K562 (cell line): ENCODE results near the gene WNT7A.

Experiments used
- EP300 ChIP-seq: IDR thresholded peaks from 2 replicates; pipeline ENCODE4 v1.6.1; 2012; ENCODE audit warnings: low read length, improper control_type of control experiment
- FUS ChIP-seq: fragments of 200-400 bp; formaldehyde crosslinking; optimal IDR thresholded peaks from 2 replicates; pipeline ENCODE3; 2017; ENCODE audit warnings: low read depth, low read length
- GTF2F1 ChIP-seq: IDR thresholded peaks from 2 replicates; pipeline ENCODE4 v1.6.1; 2011; ENCODE audit warnings: low read depth, low read length, improper control_type of control experiment
- HIVEP1 ChIP-seq: fragments of 250-450 bp; sonication (Bioruptor Pico); IDR thresholded peaks from 2 replicates; pipeline ENCODE4 v1.4.0; 2020; ENCODE audit warnings: mild to moderate bottlenecking
- MEIS2 ChIP-seq: fragments of 450-650 bp; IDR thresholded peaks from 2 replicates; pipeline ENCODE4 v1.6.1; 2014; ENCODE audit warnings: mild to moderate bottlenecking; ENCODE audit not compliant: partially characterized antibody
- POLR2AphosphoS5 ChIP-seq: IDR thresholded peaks from 2 replicates; pipeline ENCODE4 v1.6.1; 2011; ENCODE audit warnings: mild to moderate bottlenecking, low read depth, low read length, moderate library complexity; ENCODE audit not compliant: control insufficient read depth, insufficient read depth
- RFX5 ChIP-seq: IDR thresholded peaks from 2 replicates; pipeline ENCODE4 v1.6.1; 2011; ENCODE audit warnings: low read depth, mild to moderate bottlenecking, improper control_type of control experiment, low read length
- SP1 ChIP-seq: sonication (generic); formaldehyde crosslinking; IDR thresholded peaks from 2 replicates; pipeline ENCODE4 v1.8.1; 2022; ENCODE audit warnings: mild to moderate bottlenecking, missing genetic modification reagents
- TARDBP ChIP-seq: fragments of 450-650 bp; IDR thresholded peaks from 2 replicates; pipeline ENCODE4 v1.6.1; 2016
- TEAD4 ChIP-seq, 2 experiments: sonication (generic) in 1 of 2; formaldehyde crosslinking in 1 of 2; IDR thresholded peaks; 2 replicates each; pipeline versions ENCODE4 v1.6.1 to v1.8.0; 2012 to 2022; ENCODE audit warnings: borderline replicate concordance in 1 of 2, inconsistent platforms in 1 of 2, low read length in 1 of 2, mild to moderate bottlenecking in 1 of 2, missing genetic modification reagents in 1 of 2
- U2AF2 ChIP-seq: fragments of 200-400 bp; formaldehyde crosslinking; optimal IDR thresholded peaks from 2 replicates; pipeline ENCODE3; 2017; ENCODE audit warnings: low read depth, mild to moderate bottlenecking, low read length
- TF ChIP-seq, protein P1 (sequence below), 3 experiments: IDR thresholded peaks in 2 of 3; conservative IDR thresholded peaks in 1 of 3; 2 replicates each; pipeline ENCODE4 v1.5.1; 2011 to 2012; ENCODE audit warnings: low read length in 3 of 3, mild to moderate bottlenecking in 3 of 3, control low read depth in 2 of 3, improper control_type of control experiment in 1 of 3, inconsistent platforms in 1 of 3, low read depth in 1 of 3, mixed read lengths in 1 of 3, moderate library complexity in 1 of 3; ENCODE audit not compliant: insufficient read depth in 2 of 3

DNA sequence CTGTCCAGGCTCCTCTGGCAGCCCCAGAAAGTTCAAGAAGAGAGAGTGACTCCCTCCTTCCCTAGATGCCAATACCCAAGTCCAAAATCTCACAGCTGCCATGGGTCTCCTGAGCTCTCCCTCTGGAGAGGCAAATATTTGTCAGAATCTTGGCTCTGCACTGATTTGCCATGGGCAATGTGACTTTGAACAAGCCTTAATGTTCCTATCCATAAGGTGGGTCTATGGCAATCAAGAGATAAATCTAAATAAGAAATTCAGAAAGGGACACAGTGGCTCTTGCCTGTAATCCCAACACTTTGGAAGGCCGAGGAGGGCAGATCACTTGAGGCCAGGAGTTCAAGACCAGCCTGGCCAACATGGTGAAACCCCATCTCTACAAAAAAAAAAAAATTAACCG is 12.4 kb upstream of the WNT7A start:
- TF ChIP-seq TARDBP: no peak
- TF ChIP-seq TEAD4 (IDR thresholded peaks at IDR 0.05; ENCODE audit: low read length): no peak
- TF ChIP-seq TEAD4 (CRISPR knock-in tag; IDR thresholded peaks at IDR 0.05; ENCODE audit: borderline replicate concordance): no peak
- TF ChIP-seq POLR2AphosphoS5: no peak
- no peak for TF ChIP-seq HIVEP1 (CRISPR knock-in tag)
- TF ChIP-seq, protein P1, sequence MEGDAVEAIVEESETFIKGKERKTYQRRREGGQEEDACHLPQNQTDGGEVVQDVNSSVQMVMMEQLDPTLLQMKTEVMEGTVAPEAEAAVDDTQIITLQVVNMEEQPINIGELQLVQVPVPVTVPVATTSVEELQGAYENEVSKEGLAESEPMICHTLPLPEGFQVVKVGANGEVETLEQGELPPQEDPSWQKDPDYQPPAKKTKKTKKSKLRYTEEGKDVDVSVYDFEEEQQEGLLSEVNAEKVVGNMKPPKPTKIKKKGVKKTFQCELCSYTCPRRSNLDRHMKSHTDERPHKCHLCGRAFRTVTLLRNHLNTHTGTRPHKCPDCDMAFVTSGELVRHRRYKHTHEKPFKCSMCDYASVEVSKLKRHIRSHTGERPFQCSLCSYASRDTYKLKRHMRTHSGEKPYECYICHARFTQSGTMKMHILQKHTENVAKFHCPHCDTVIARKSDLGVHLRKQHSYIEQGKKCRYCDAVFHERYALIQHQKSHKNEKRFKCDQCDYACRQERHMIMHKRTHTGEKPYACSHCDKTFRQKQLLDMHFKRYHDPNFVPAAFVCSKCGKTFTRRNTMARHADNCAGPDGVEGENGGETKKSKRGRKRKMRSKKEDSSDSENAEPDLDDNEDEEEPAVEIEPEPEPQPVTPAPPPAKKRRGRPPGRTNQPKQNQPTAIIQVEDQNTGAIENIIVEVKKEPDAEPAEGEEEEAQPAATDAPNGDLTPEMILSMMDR (IDR thresholded peaks at IDR 0.05 in 2 of 3, conservative IDR thresholded peaks at IDR 0.05 in 1 of 3; ENCODE audit: insufficient read depth in 2 of 3, low read depth in 1 of 3, low read length in 3 of 3): no peak
- TF ChIP-seq MEIS2: no peak
- TF ChIP-seq SP1 (CRISPR knock-in tag): no peak
- no peak for TF ChIP-seq U2AF2
- TF ChIP-seq FUS: no peak
- TF ChIP-seq RFX5: no peak
- no peak for TF ChIP-seq EP300
- no peak for TF ChIP-seq GTF2F1
